Lower lobe of right lung (tissue), 2 donors: ENCODE data around the gene EIF2B2. TPM values are rescaled to one million over a fixed set of nuclear protein-coding genes. Genes with fewer than 3 reads are reported as not detected.
A peak's percentile ranks its signal among the peaks of the same experiment; 100 is the strongest.

Experiments
- ATAC-seq, 2 donors: fragments of 200-7000 bp; cut with Tn5 transposase; one replicate each; pipeline ENCODE4 v1.9.1; 2020 to 2022; ENCODE audit warnings: mild to moderate bottlenecking in 2 of 2, moderate library complexity in 2 of 2
- DNase-seq: peaks from one replicate; pipeline ENCODE4 v3.0.0-alpha.2; 2020
- H3K27ac ChIP-seq: fragments of 200-600 bp; one replicate; pipeline ENCODE4 v1.8.0; 2022
- H3K27me3 ChIP-seq: fragments of 200-600 bp; one replicate; pipeline ENCODE4 v1.8.0; 2022; ENCODE audit warnings: low read depth
- H3K36me3 ChIP-seq: fragments of 200-600 bp; one replicate; pipeline ENCODE4 v1.8.0; 2022; ENCODE audit warnings: mild to moderate bottlenecking
- H3K4me1 ChIP-seq: fragments of 200-600 bp; one replicate; pipeline ENCODE4 v1.8.0; 2022
- H3K4me3 ChIP-seq: fragments of 200-600 bp; one replicate; pipeline ENCODE4 v1.8.0; 2022; ENCODE audit warnings: mild to moderate bottlenecking
- H3K9me3 ChIP-seq: fragments of 200-600 bp; one replicate; pipeline ENCODE4 v1.8.0; 2022
- intact Hi-C: fragments of 100-400 bp; cut with DNase I; formaldehyde crosslinking; loops from one replicate; pipeline ENCODE4 v1.11.0; 2022
- total RNA-seq: library from RNA; stranded (reverse); fragmentation: NEBNext Ultra II Directional; extraction: Animal tissue kit (Norgen Biotek cat#: 25700); gene quantifications from one replicate; pipeline ENCODE4 v1.2.1, GENCODE V29; 2021
- TF ChIP-seq, protein P1 (sequence below): fragments of 200-600 bp; IDR thresholded peaks from one replicate; pipeline ENCODE4 v1.8.0; 2022; ENCODE audit warnings: antibody characterized with exemption, mild to moderate bottlenecking
- donor health status: DM: no; HTN: yes; CAD: no; lungs with severe emphysema.

Gene EIF2B2
- total RNA-seq, 1 donor from 2014 or later = 30.4 TPM

DNA sequence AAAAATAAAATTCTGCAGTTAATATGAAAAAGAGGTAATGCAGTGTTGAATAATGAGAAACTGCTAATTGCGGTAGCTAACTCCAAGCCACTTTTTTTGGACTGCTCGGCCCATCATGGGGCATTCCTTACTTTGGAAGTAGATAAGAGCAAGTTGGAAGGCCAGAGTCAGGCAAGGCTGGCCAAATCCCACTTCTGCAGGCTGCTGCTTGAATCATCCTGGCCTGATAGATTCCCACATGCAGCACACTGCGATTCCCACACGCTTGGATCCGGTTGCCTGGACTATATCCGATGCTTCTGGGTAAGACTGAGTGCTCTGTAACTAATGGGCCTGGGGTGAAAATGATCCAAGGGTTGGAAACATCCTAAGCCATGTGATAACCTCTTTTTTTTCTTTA is 10.6 kb downstream of the EIF2B2 start:
- intact Hi-C loops = no loop called here
- peaks cover 6% of the 10 kb centered on the region for H3K4me1 ChIP-seq
- DNase-seq (no peak), ATAC-seq (peak in 1 of 2 donors; percentile 27)
- no peak overlapping the region for H3K27ac ChIP-seq
- TF ChIP-seq, protein P1, sequence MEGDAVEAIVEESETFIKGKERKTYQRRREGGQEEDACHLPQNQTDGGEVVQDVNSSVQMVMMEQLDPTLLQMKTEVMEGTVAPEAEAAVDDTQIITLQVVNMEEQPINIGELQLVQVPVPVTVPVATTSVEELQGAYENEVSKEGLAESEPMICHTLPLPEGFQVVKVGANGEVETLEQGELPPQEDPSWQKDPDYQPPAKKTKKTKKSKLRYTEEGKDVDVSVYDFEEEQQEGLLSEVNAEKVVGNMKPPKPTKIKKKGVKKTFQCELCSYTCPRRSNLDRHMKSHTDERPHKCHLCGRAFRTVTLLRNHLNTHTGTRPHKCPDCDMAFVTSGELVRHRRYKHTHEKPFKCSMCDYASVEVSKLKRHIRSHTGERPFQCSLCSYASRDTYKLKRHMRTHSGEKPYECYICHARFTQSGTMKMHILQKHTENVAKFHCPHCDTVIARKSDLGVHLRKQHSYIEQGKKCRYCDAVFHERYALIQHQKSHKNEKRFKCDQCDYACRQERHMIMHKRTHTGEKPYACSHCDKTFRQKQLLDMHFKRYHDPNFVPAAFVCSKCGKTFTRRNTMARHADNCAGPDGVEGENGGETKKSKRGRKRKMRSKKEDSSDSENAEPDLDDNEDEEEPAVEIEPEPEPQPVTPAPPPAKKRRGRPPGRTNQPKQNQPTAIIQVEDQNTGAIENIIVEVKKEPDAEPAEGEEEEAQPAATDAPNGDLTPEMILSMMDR = no peak
- H3K36me3 ChIP-seq = peaks cover 96% of the 10 kb centered on the region
- H3K9me3 ChIP-seq = no peaks in the 10 kb centered on the region
- H3K27me3 ChIP-seq = no peaks in the 10 kb centered on the region
- no peak overlapping the region for H3K4me3 ChIP-seq

DNA sequence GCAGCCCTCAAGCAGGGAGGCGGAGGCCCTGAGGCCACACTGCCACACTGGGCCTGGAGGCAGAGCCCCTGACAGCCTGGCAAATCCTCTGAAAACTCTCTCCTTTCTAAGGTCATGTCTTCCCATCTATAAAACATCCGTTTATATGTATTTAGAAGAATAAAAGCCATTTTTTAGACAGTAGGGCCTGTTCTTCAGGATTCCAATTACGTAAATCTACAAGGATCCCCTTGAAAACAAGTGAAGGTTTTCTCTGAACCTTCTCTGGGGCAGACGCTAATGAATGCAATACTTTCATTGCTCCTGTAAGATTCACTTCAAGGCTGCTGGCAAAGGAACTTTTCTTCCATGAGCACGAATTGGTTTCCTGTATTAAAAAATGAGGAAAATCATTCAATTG is 12.8 kb downstream of the EIF2B2 start:
- peaks cover 6% of the 10 kb centered on the region for H3K4me1 ChIP-seq
- H3K27me3 ChIP-seq = no peaks in the 10 kb centered on the region
- intact Hi-C loops = no loop called here
- TF ChIP-seq, protein P1 = no peak
- peaks cover 96% of the 10 kb centered on the region for H3K36me3 ChIP-seq
- no peak overlapping the region for H3K4me3 ChIP-seq
- no peaks in the 10 kb centered on the region for H3K9me3 ChIP-seq
- no peak for ATAC-seq
- H3K27ac ChIP-seq = no peak overlapping the region
- DNase-seq = no peak

DNA sequence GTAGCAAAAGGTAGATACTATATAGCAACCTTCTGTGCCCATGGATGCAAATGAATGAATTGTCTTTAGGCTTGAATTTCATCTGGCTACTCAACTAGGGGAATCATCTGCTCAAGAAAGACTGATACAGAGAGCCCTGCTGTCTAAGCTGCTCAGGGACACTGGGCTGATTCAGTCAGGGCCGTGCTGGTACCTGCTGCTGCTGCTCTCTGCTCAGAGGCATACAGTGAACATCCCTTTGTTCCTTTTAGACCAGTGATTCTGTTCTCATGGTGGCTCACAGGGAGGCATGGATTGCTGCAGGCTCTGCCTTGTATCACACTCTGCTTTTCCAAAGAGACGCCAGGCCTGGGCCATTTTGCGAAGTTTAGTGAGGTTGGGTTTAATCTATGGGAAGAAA is 14.1 kb downstream of the EIF2B2 start:
- DNase-seq (no peak), ATAC-seq (no peak)
- H3K4me1 ChIP-seq = no peaks in the 10 kb centered on the region
- H3K27ac ChIP-seq = no peak overlapping the region
- TF ChIP-seq, protein P1 = no peak
- intact Hi-C loops = no loop called here
- peaks cover 97% of the 10 kb centered on the region for H3K36me3 ChIP-seq
- H3K4me3 ChIP-seq = no peak overlapping the region
- H3K9me3 ChIP-seq = no peaks in the 10 kb centered on the region
- no peaks in the 10 kb centered on the region for H3K27me3 ChIP-seq

DNA sequence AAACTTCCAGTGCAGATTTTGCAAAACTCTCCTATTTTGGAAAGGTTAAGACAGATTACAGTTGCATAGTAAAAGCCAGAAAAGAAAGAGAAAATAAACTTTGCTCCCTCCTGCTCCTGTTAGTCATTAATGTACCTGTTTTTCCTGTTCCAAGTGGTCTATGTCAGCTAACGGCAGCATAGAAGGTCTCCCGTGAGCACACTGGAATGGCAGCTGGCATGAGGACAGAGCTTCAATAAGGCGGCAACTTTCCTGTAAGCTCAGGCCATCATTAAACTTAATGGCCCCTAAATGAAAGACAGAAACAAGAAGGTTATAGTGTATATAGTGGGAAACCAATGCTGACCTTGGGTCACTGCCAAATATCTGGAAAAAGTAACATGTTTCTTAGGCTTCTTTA is 16.0 kb downstream of the EIF2B2 start:
- H3K27ac ChIP-seq = no peak overlapping the region
- no peaks in the 10 kb centered on the region for H3K9me3 ChIP-seq
- intact Hi-C loops = no loop called here

DNA sequence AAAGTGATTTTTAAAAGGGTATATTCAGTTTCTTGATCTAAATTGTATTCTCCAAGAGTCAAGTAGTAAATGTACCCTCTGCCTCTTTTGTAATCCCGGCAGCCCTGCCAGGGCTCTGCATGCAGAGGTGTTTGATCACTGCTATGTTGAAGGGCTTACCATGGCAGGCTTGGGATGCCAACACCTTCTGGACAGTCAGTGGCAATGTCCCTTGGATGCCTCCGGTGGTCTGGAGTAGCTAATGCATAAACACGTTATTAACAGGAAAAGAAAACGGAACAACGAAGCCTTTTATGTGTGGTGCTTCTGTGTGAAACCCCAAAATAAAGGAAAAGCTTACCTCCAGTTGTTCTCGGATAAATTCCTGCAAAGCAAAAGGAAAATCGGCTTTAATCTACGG is 19.9 kb downstream of the EIF2B2 start:
- Histone ChIP-seq H3K4me3 (no peak overlapping the region), H3K4me1 (peaks cover 8% of the 10 kb centered on the region), H3K9me3 (no peaks in the 10 kb centered on the region), H3K27ac (no peak overlapping the region), H3K27me3 (no peaks in the 10 kb centered on the region), H3K36me3 (peaks cover 78% of the 10 kb centered on the region)
- TF ChIP-seq, protein P1 = peak; percentile 25
- intact Hi-C loops = no loop called here
- DNase-seq (no peak), ATAC-seq (no peak)

More for the DNA sequence above, 16.0 kb downstream of the EIF2B2 start:
- Histone ChIP-seq H3K4me3 (no peak overlapping the region), H3K36me3 (peaks cover 97% of the 10 kb centered on the region), H3K27me3 (no peaks in the 10 kb centered on the region), H3K4me1 (no peaks in the 10 kb centered on the region)
- TF ChIP-seq, protein P1 = no peak
- ATAC-seq (no peak), DNase-seq (no peak)

DNA sequence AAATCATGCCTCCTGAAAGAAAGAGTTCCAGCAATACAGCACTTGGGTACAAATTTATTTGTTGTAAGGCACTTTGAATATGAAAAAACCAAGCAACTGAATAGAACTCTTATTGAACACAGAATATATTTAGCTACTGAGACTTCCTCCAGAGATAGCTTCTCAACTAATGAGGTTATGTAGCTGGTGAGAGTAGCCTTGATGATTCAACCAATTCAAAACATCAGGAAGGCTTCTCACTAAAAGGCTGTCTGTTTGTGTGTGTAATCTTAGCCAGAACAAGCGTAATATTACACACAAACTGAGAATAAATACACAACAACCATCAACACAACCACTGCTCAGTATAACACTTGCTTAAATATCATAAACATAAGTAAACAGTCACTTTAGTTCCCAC is 20.4 kb downstream of the EIF2B2 start:
- TF ChIP-seq, protein P1 = no peak
- no peak overlapping the region for H3K4me3 ChIP-seq
- H3K36me3 ChIP-seq = peaks cover 73% of the 10 kb centered on the region
- H3K27ac ChIP-seq = no peak overlapping the region
- DNase-seq (no peak), ATAC-seq (no peak)
- intact Hi-C loops = no loop called here
- H3K9me3 ChIP-seq = no peaks in the 10 kb centered on the region
- H3K27me3 ChIP-seq = no peaks in the 10 kb centered on the region
- H3K4me1 ChIP-seq = peaks cover 8% of the 10 kb centered on the region
